Measurements from ENCODE around the gene P3H3. TPM values are rescaled to one million over a fixed set of nuclear protein-coding genes. Genes with fewer than 3 reads are reported as not detected.

Gene P3H3
- total and polyA plus RNA-seq, 2 donors (not counting 3 experiments of a cell fraction or from before 2014, with no cell fraction given) = 75.9 to 76.5 TPM

- H3K27ac ChIP-seq (ENCODE audit: insufficient read depth, low read depth, low read length) = no peak overlapping the region
- CTCF ChIA-PET = interaction anchor here (0.8 to 2.5 kb wide), 6 partner anchors 11 to 173 kb away, joined by 3 to 13 read pairs (median 4); partner anchors contain the start of gene MLF2
- peaks cover 10 to 12% of the 10 kb centered on the region in 2 experiments for H3K27me3 ChIP-seq (ENCODE audit: control insufficient read depth in 2 of 2, insufficient read depth in 2 of 2, low read length in 2 of 2)
- H3K4me3 ChIP-seq (replicated peaks in 1 of 3; ENCODE audit: insufficient read depth in 1 of 3, low read depth in 1 of 3, low read length in 3 of 3) = no peak overlapping the region
- no peak overlapping the region for H3K9ac ChIP-seq (replicated peaks; ENCODE audit: extremely low read depth, insufficient read depth, low read length)
- H4K20me1 ChIP-seq (replicated peaks; ENCODE audit: control insufficient read depth, extremely low read depth, insufficient read depth, low read length) = no peaks in the 10 kb centered on the region
- DNase-seq (ENCODE audit: low read depth, low spot score) (no peak), FAIRE-seq (no peak)
- H3K9me1 ChIP-seq (replicated peaks; ENCODE audit: control insufficient read depth, extremely low read depth, insufficient read depth, low read length) = no peaks in the 10 kb centered on the region
- H3K4me2 ChIP-seq (ENCODE audit: insufficient read depth, low read length) = no peak overlapping the region
- no peak overlapping the region for H2AFZ ChIP-seq (ENCODE audit: low read depth, low read length)
- no TSS peak for BruUV-seq (replicated peaks)
- H3K9me3 ChIP-seq (replicated peaks; ENCODE audit: control insufficient read depth, insufficient read depth, low read length) = no peaks in the 10 kb centered on the region
- intact Hi-C loops (cut with micrococcal nuclease) (no loop called here), dilution Hi-C loops (cut with MboI; ENCODE audit: extremely low pct_ligation_motif_present, low sequenced_read_pairs) (no loop called here)
- no peak for TF ChIP-seq EZH2 (IDR thresholded peaks at IDR 0.05; ENCODE audit: borderline replicate concordance, low read depth, low read length, severe bottlenecking)
- no peak for TF ChIP-seq GATA2 (IDR thresholded peaks at IDR 0.05; ENCODE audit: insufficient read depth, insufficient read length, low read depth, low read length)
- no peak for TF ChIP-seq MYC (IDR thresholded peaks at IDR 0.05; ENCODE audit: low read depth, low read length)
- TF ChIP-seq CTCF (IDR thresholded peaks at IDR 0.05; ENCODE audit: extremely low read depth in 1 of 2, insufficient read depth in 1 of 2, low read depth in 1 of 2, low read length in 2 of 2) = no peak
- TF ChIP-seq FOS (IDR thresholded peaks at IDR 0.05; ENCODE audit: borderline replicate concordance, insufficient read depth, low read length) = no peak
- no peak for TF ChIP-seq JUN (IDR thresholded peaks at IDR 0.05; ENCODE audit: borderline replicate concordance, insufficient read depth, insufficient read length, low read depth)
- TF ChIP-seq POLR2A (IDR thresholded peaks at IDR 0.05; ENCODE audit: low read depth, low read length) = no peak
- TF ChIP-seq, protein P1, sequence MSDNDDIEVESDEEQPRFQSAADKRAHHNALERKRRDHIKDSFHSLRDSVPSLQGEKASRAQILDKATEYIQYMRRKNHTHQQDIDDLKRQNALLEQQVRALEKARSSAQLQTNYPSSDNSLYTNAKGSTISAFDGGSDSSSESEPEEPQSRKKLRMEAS (IDR thresholded peaks at IDR 0.05; ENCODE audit: insufficient read depth, insufficient read length) = no peak
- TF ChIP-seq POLR2AphosphoS5 (IDR thresholded peaks at IDR 0.05; ENCODE audit: insufficient read depth, low read depth, low read length) = no peak
- no peaks in the 10 kb centered on the region for H3K36me3 ChIP-seq (ENCODE audit: control insufficient read depth in 2 of 2, extremely low read depth in 1 of 2, insufficient read depth in 2 of 2, low read length in 2 of 2)
- POLR2A ChIA-PET = no interaction called here
- H3K79me2 ChIP-seq (ENCODE audit: control insufficient read depth, insufficient read depth, low read length) = no peaks in the 10 kb centered on the region
- H3K4me1 ChIP-seq (ENCODE audit: control insufficient read depth, extremely low read depth, insufficient read depth, low read length) = no peaks in the 10 kb centered on the region
Observed at GRCh38 chr12:6792522-6793201, 35.5 kb upstream of the P3H3 start.

Data from endothelial cell of umbilical vein (primary cell).